ENCODE results near the gene CDK16. TPM values are rescaled to one million over a fixed set of nuclear protein-coding genes. Genes with fewer than 3 reads are reported as not detected.

Gene CDK16
- total and polyA plus RNA-seq, 8 donors, result 31.2 to 156 (median 47.4) TPM

DNA sequence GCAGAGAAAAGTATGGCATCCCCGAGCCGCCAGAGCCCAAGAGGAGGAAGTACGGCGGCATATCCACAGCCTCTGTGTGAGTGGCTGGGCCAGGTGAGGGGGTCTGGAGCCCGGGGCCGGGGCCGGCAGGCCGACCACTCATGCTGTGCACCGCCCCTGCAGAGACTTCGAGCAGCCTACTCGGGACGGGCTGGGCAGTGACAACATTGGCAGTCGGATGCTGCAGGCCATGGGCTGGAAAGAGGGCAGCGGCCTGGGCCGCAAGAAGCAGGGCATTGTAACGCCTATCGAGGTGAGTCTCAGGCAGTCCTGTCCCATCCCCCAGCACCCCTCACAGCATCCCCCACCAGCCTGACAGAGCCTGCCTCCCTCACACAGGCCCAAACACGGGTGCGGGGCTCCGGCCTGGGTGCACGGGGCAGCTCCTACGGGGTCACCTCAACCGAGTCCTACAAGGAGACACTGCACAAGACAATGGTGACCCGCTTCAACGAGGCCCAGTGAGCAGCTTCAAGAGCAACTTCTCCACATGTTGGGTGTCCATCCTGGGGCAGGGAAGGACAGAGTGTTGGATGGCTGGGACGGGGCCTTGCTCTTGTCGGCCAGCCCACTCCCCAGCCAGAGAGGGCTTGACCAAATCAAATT lies 32.3 kb upstream of the CDK16 start:
- peaks cover 0 to 10% (median 6%) of the 10 kb centered on the region in 4 donors for H3K4me1 ChIP-seq
- no peak for DNase-seq
- no peaks in the 10 kb centered on the region for H3K9me3 ChIP-seq
- TF ChIP-seq POLR2AphosphoS5 (IDR thresholded peaks at IDR 0.05) (no peak), POLR2A (IDR thresholded peaks at IDR 0.05) (no peak), EP300 (IDR thresholded peaks at IDR 0.05) (no peak)
- TF ChIP-seq, protein P1, sequence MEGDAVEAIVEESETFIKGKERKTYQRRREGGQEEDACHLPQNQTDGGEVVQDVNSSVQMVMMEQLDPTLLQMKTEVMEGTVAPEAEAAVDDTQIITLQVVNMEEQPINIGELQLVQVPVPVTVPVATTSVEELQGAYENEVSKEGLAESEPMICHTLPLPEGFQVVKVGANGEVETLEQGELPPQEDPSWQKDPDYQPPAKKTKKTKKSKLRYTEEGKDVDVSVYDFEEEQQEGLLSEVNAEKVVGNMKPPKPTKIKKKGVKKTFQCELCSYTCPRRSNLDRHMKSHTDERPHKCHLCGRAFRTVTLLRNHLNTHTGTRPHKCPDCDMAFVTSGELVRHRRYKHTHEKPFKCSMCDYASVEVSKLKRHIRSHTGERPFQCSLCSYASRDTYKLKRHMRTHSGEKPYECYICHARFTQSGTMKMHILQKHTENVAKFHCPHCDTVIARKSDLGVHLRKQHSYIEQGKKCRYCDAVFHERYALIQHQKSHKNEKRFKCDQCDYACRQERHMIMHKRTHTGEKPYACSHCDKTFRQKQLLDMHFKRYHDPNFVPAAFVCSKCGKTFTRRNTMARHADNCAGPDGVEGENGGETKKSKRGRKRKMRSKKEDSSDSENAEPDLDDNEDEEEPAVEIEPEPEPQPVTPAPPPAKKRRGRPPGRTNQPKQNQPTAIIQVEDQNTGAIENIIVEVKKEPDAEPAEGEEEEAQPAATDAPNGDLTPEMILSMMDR (IDR thresholded peaks at IDR 0.05), result no peak
- H3K27me3 ChIP-seq, result peaks cover 0 to 33% (median 0%) of the 10 kb centered on the region in 3 donors
- WGBS, 5 donors, result 85 to 94% (median 91%) methylated on average over 7 to 27 of the region's 27 CpGs
- H3K27ac ChIP-seq, result no peak overlapping the region
- H3K36me3 ChIP-seq, result peaks cover 27 to 66% (median 60%) of the 10 kb centered on the region in 4 donors
- intact Hi-C loops (cut with DNase I; ENCODE audit: low total_unique reads), result no loop called here
- no peak overlapping the region for H3K4me3 ChIP-seq

DNA sequence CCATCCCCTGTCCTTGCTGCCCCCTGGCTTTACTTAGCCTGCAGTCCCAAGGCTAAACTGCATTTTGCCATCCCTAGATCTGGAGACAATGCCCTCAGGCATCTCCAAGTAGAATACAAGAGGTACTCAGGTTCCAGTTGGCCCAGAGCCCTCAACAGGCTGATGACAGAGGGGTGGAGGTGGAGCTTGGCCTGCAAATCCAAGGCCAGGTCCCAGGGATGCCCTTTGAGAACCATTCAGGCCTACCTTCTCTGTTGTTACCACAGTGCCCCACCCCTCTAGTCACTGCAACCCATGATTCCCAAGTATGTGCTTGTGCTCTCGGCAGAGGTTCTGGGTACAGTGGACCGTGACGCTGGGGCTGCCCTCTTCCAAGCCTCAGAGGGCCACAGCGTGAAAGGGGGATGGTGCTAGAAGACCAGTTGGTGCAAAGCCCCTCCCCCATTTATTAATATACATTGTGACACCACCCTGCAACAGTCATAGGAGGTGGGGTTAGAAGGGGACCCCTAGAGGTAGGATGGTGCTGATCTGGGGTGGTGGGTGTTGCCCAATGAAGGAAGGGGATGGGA lies 31.3 kb upstream of the CDK16 start:
- peaks cover 0 to 18% (median 15%) of the 10 kb centered on the region in 4 donors for H3K4me1 ChIP-seq
- DNase-seq, result no peak
- H3K27ac ChIP-seq, result no peak overlapping the region
- H3K4me3 ChIP-seq, result no peak overlapping the region
- intact Hi-C loops (cut with DNase I; ENCODE audit: low total_unique reads), result no loop called here
- TF ChIP-seq, protein P1 (IDR thresholded peaks at IDR 0.05), result no peak
- no peak for TF ChIP-seq POLR2AphosphoS5 (IDR thresholded peaks at IDR 0.05)
- TF ChIP-seq EP300 (IDR thresholded peaks at IDR 0.05), result no peak
- no peak for TF ChIP-seq POLR2A (IDR thresholded peaks at IDR 0.05)
- H3K36me3 ChIP-seq, result peaks cover 19 to 57% (median 51%) of the 10 kb centered on the region in 4 donors
- H3K27me3 ChIP-seq, result peaks cover 0 to 34% (median 0%) of the 10 kb centered on the region in 3 donors
- no peaks in the 10 kb centered on the region for H3K9me3 ChIP-seq
- WGBS, 5 donors, result 76 to 86% (median 82%) methylated on average over 4 of the region's 4 CpGs; no CpG with 5 or more reads in 1 of the 5 donors

DNA sequence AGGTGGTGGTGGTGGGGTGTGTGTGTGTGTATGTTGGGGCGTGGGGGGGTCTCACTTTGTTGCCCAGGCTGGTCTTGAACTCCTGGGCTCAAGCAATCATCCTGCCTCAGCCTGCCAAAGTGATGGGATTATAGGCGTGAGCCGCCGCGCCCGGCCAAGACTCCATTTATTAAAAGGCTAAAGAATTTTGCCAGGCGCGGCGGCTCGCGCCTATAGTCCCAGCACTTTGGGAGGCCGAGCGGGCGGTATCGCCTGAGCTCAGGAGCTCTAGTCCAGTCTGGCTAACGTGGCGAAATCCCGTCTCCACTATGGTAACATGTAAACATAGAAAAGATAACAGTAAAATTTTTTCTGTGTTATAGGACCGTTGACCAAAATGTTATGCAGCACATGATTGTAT lies 28.6 kb upstream of the CDK16 start:
- DNase-seq, result no peak
- no peak for TF ChIP-seq POLR2AphosphoS5 (IDR thresholded peaks at IDR 0.05)
- TF ChIP-seq POLR2A (IDR thresholded peaks at IDR 0.05), result no peak
- TF ChIP-seq, protein P1 (IDR thresholded peaks at IDR 0.05), result no peak
- no peak for TF ChIP-seq EP300 (IDR thresholded peaks at IDR 0.05)
- intact Hi-C loops (cut with DNase I; ENCODE audit: low total_unique reads), result loop anchor here (10.0 kb wide), 2 partner anchors 195 to 335 kb away; no protein-coding TSS in a partner anchor
- no peak overlapping the region for H3K27ac ChIP-seq
- H3K4me3 ChIP-seq, result no peak overlapping the region
- 57 to 66% (median 61%) methylated on average over 15 to 19 of the region's 19 CpGs for WGBS, 5 donors
- peaks cover 0 to 35% (median 31%) of the 10 kb centered on the region in 4 donors for H3K4me1 ChIP-seq
- peaks cover 12 to 29% (median 24%) of the 10 kb centered on the region in 4 donors for H3K36me3 ChIP-seq
- H3K9me3 ChIP-seq, result no peaks in the 10 kb centered on the region
- peaks cover 0 to 32% (median 0%) of the 10 kb centered on the region in 3 donors for H3K27me3 ChIP-seq

DNA sequence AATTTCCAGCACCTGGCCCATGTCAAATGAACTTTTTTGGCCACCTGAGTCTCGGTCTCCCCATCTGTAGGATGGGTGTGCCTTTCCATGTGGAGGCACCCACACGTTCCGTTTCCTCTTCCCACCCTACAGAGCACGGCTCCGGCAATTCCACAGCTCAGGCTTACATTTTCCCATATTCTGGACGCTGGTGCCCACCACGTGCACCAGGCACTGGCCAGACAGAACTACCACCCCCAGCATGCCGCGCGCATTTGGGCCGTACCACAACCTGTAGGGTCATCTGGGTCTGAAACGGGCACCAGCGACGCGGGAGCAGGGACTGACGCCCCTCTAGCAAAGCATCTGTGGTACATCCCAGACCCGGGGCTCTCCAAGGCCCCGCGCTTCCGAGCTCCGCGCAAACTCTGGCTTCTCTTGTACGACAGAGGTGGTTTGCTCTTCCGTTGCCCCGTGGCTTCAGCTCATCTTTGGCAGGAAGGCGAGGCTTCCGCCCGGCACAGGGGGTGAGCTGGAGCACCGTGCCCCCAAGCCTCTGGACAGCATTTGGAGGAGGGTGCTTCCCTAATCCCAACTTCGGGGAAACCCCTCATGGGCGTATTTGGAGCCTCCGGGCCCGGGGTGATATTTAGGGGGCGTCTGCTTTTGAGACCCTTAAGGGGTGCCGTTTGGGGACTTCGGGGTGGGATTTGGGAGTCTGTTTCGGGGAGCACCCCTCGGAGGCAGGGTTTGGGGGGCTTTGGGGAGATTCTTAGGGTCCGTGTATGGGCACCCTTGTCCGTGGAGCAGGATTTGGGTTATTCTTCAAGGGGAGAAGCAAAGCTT lies 27.8 kb upstream of the CDK16 start:
- peaks cover 5 to 22% (median 17%) of the 10 kb centered on the region in 4 donors for H3K36me3 ChIP-seq
- DNase-seq, result peak; percentile 81 to 96
- intact Hi-C loops (cut with DNase I; ENCODE audit: low total_unique reads), result loop anchor here (10.0 kb wide), 2 partner anchors 194 to 334 kb away; no protein-coding TSS in a partner anchor
- no peaks in the 10 kb centered on the region for H3K9me3 ChIP-seq
- no peak for TF ChIP-seq POLR2A (IDR thresholded peaks at IDR 0.05)
- peak; percentile 46 to 70 (median 65) for TF ChIP-seq POLR2AphosphoS5 (IDR thresholded peaks at IDR 0.05)
- H3K4me3 ChIP-seq, result peak overlapping the region; percentile 51 to 61 (median 54)
- H3K4me1 ChIP-seq, result peaks cover 6 to 42% (median 38%) of the 10 kb centered on the region in 4 donors
- H3K27ac ChIP-seq, result peak overlapping the region; percentile 9 to 73 (median 67)
- 3 to 23% (median 17%) methylated on average over 5 to 40 of the region's 40 CpGs for WGBS, 5 donors
- peaks cover 0 to 27% (median 0%) of the 10 kb centered on the region in 3 donors for H3K27me3 ChIP-seq

All from stomach (tissue), 9 donors.